ENCODE measurements around the gene VPS50.
"Not testable (repeated sequence)": the region's sequence is repeated elsewhere in the genome, so short reads cannot be mapped to it uniquely, and the experiment has no call there.

VPS50 gene

DNA sequence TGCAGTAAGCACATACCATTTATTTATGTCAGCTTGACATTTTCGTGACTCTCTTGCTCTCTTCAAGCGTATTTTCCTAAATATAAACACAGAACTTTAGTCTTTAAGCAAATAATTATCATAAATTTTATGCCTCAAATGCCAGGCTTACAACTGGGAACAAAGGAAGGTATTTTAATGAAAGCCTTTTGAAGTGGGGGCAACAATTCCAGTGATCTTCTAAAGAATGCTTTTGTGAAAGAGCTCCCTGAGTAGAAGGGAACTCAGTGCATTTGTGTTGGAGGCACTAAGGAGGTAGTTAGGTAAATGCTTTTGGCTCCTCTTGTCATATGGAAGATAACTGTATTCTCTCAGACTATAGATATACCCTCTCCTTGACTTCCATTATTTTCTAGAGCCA is 104.9 kb downstream of the VPS50 start:
- no peak for DNase-seq

DNA sequence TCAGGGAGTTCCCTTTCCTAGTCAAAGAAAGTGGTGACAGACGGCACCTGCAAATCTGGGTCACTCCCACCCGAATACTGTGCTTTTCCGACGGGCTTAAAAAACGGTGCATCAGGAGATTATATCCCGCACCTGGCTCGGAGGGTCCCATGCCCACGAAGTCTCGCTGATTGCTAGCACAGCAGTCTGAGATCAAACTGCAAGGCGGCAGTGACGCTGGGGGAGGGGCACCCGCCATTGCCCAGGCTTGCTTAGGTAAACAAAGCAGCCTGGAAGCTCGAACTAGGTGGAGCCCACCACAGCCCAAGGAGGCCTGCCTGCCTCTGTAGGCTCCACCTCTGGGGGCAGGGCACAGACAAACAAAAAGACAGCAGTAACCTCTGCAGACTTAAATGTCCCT is 110.0 kb downstream of the VPS50 start:
- DNase-seq = not testable (repeated sequence)

DNA sequence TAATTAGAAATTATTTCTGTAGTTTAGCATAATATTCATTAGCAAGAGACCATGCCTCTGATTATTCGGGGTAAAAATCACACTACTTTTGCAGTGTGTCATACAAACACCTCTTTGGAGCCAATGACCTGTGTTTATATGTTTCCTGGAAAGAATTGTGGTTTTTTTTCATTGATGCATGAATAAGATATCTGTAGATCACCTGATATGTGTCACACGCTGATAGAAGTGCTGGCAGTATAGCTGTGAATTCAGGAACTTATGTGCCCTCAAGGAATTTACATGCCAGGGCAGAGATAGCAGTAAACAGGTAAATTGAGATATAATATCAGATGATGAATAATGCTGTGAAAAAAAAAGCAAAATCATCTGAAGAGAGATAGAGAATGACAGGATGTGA is 118.2 kb downstream of the VPS50 start:
- DNase-seq = no peak

DNA sequence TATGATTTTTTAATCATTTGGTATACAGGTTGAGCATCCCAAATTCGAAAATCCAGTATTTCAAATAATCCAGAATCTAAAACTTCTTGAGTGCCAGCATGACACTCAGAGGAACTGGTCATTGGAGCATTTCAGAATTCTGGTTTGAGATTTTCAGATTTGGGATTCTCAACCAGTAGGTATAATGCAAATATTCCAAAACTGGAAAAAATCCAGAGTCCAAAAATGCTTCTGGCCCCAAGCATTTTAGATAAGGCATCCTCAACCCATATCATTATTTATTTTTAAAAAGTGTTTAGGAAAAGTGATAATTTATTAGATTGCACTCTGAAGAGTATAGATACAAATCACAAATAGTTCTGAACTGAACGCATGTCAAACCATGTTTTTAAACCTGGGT is 120.7 kb downstream of the VPS50 start:
- no peak for DNase-seq

DNA sequence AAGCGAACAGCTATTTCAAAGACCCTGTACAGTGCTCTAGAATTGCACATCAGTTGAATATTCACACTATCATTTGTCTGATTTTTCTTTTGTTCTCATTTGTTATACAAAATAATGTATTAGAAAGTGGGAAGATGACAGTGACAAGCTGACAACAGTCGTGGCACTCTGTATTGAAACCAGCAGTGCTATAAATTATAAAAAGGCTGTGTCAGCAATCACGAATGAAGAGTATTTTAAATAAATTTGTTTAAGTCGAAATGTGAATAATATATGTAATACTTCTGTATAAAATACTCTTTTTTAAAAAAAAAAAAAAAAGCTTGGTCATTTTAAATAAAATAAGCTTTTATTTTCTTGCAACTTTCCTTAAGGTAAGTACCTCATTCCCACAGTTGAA is 122.6 kb downstream of the VPS50 start:
- DNase-seq = no peak

DNA sequence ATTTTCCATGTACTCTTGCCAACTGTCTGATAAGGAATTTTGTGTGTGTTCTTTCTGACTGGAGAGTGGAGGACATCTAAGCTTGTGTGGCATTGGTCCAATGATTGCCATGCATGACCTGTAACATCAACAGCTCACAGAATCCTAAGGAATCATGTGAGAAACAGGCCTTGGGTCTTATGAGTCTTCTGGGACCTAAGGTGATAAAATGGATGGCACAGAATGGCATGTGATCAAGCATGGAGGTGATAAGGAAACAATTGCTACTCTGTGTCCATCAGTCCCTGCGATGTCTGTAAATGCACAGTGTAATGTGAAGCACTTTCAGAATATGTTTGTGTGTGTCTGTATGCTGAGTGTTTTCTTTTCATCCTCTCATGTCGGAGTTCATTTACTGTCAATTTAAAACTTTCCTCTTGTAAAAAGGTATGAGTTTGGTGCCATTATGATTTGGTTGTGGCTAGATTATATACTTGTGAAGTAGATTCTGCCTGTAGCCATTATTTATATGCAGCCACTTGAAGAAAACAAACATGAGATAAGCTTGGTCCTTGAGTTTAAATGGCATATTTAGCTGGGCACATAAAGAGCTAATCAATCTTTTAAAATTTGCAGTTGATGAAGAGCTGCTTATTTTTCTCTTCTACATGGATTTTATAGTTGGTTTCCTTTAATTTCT is 127.5 kb downstream of the VPS50 start:
- no peak for DNase-seq

DNA sequence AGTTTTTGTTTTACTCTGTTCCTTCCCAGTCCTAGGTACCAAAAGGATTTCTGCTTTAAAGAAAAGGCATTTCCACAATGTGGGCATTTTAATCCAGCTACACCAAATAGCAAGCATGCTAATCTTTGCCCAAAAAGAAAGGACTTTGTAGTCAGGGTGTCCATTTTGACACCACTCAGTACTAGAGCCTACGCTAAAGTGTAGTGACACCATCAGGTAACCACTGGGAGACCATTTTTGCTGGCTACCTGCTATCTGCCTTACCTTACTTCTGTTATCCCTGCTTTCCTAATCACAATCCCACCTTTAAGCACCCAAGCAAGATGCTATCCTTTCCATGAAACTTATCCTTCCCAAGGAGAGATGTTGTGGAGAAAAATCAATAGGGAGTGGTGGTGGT is 129.7 kb downstream of the VPS50 start:
- DNase-seq = no peak

DNA sequence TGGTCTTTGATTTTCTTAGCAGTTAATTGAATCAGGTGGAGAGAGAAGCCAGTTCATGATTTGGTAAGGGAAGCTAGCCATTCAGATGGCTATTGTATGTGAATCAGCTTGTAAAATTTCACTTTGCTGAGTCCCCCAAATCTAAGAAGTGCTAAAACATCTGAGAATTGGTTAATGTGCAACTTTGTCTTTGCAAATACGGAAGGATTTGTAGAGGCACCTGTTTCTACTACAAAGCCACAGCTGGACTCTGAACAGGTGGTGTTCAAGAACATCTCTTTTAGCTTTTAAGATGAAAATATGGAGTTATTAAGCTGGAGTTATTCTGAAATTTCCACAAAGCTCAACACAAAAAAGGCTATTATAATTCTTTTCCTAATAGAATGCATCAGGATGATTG is 132.6 kb downstream of the VPS50 start:
- no peak for DNase-seq

DNA sequence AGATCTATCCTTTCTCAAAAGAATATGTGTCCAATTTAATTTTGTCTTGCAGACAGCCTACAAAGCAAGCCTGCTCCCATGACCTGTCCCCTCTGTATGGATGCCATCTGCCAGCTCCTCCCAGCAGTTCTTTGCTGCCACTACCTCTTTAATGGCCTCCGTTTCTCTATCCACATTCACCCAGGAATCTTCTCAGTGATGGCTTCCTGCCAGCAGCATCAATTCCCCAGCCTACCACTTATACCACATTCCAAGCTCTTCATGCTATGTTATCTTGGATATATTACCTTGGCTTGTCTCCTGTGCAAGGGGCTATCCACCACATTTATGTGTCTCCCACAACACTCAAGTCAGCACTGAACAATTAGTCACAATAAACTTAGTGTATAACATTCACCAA is 133.2 kb downstream of the VPS50 start:
- DNase-seq = no peak

DNA sequence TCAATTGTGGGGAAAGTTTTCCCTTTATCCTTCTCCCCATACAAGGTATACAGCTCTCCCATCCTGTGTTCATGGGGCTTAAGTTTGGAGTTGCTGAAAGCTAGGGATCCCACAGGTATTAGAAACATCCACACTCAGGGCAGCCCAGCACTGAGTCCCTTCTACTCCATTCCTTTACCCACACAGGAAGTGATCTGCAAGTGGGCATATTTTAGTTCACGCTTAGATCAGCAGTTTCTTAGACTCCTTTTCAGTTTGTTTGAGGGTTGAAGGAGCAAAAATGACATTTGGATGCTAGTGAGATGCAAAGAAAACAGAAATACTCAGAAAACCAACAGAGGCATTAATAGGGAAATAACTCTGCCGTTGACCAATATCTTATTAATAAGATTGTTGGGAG is 134.7 kb downstream of the VPS50 start:
- no peak for DNase-seq

DNA sequence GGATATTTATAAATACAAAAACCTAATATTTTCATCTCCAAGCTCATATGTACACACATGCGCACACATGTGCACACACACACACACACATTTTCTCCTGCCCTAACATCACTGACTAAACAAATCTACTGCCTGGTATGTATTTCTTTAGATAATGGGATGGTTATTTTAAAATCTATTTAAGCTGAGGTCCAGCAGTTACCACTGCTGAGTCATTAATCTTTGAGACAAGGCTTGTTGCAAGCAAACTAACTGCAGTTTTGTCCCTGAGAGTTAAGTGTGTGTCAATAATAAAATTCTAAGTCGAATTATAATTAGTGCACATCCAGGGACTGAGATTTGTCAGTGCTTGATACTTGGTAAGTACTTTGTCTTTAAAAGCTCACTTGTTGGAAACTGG is 135.1 kb downstream of the VPS50 start:
- no peak for DNase-seq

DNA sequence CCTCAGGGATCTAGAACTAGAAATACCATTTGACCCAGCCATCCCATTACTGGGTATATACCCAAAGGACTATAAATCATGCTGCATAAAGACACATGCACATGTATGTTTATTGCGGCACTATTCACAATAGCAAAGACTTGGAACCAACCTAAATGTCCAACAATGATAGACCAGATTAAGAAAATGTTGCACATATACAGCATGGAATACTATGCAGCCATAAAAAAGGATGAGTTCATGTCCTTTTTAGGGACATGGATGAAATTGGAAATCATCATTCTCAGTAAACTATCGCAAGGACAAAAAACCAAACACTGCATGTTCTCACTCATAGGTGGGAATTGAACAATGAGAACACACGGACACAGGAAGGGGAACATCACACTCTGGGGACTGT is 138.8 kb downstream of the VPS50 start:
- DNase-seq = not testable (repeated sequence)

DNA sequence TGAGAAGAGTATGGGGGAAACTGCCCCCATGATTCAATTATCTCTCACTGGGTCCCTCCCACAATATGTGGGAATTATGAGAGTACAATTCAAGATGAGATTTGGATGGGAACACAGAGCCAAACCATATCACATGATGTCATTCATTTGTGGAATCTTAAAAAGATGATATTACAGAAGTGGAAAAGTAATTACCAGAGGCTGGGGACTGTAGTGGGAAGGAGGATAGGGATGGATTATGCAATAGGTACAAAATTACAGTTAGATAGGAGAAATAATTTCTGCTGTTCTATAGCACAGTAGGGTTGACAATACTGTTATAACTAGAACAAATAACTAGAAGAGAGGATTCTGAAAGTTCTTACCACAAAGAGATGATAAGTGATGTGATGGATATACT is 141.4 kb downstream of the VPS50 start:
- DNase-seq = no peak

DNA sequence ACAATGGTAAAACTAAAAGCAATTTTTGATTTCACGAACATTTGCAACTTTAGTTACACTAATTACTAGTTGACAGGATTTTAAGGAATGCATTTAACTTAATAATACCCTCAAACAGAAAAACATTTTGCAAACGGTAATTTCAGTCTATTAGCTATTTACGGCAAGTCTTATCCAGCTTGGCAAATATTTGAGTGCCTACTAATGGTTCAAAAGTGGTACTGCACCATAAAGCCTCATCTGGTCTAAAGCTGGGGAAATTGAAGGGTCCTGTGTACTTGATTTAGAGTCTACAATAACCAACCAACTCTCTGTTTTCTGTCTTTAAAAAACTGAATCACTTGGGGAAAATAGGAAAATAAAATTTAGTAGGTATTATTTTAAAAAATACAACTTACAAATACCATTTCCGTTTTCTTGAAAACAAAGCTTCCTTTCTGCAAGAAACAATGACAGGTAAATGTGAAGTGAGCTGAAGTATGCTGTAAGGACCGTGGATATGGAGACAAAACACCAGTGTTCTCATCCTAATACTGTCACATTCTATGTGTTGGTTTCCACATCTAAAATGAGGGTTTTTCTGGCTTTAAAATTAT is 142.3 kb downstream of the VPS50 start:
- DNase-seq = peak; percentile 22

DNA sequence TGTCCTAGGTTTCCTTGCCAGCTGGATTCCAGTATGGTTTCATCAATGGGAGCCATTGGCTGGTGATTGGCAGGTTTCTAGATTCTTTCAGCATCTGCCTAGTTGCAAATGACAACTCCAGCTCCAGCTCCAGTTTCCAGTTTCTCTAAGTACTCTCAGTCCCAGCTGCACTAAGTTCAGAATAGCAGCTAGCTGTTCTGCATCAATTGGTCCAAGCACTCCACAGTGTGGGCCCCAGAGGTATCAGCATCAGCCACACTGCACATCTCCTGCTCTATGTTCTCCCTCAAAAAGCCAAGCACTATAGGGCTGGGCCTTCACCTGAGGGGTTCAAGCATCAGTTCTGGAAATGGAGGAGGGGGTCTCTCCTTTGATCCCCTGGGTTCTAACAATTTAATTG is 143.4 kb downstream of the VPS50 start:
- DNase-seq = no peak

DNA sequence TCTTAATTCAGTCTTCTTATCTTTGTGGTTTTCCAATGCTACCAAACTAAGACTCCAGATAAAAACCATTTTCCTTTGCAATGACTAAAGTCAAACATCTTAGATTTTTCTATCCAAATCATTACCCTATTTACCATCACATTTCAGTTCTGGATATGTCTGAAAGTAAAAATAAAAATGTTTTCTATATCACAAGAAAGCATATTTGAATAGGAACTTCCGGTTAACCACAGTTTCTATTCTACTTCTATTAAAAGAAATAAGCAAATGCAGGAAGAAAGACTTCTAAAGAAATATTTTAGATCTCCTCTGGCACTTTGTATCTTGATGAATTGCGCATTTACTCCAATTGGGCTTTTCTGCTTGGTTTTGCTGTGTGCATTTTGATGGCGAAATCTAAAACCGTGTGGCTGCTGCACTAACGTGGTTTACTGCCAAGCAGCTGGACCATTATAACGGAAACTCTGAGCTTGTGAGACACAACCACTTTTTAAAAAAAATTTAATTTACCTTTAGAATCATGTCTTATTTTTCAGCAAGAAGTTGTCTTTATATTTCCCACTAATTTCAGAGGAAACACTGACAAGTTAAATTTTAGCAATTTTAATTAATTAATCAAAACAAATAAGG is 146.1 kb downstream of the VPS50 start:
- DNase-seq = no peak

DNA sequence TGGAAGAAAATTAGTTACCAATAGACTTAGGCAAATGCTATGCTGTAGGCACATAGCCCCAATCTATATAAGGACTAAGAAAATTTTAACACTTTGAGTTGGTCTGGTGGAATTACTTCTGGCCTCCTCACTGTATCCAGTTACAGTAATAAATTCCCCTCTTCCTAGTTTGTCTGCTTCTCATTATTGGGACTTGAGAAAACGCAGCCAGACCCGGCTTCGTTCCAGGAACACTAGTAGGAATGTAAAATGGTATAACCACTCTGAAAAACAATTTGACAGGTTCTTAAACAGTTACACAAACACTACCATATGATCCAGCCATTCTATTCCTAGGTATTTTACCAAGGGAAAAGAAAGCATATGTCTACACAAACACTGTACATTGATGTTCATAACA is 150.2 kb downstream of the VPS50 start:
- no peak for DNase-seq

DNA sequence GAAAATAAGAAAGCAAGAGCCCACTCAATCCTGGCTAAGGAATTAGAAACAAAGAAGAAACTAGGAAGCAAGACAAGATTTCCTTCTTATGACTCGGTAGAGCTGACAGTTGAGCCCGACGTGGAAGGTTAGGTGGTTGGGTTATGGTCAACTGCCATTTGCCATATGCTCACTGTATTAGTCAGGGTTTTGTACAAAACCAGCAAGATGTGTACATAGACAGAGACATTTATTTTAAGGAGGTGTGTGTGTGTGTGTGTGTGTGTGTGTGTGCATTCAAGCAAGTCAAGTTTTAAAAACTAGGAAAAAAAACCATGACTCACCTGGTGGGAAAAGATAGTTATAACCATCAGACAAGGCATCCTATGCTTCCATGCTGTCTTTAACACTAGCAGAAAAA is 158.5 kb downstream of the VPS50 start:
- DNase-seq = no peak

DNA sequence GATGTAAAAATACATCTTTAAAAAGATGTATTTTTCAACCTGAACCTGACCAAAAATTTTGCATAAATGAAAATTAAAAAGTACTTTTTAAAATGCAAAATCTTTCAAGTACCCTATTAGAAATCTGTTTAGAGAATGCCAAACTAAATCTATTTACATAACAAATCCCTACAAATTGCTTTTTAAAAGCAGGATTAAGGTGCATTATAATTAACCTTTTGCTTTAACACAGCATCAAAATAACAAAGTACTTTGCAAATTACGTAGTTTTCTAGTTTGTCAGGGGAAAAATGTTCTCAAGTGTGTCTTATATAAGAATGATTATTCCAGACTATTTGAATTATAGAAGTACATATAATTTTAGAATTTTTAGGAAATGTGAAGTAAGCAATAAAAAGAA is 160.8 kb downstream of the VPS50 start:
- no peak for DNase-seq

DNA sequence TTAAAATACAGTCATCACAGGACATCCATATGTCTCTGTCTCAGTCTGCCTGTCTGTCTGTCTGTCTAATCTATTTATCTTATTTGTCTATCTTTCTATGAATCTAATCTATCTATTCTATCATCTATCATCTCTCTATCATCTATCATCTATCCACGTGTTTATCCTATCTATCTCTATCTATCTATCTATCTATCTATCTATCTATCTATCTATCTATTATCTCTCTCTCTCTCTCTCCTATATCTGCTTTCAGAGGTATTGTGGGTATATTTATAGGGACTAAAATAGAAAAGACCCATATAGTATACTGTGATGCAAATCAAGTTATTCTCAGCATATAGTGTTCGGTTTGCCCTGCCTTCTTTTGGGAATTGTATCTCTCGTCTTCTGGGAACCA is 167.5 kb downstream of the VPS50 start:
- no peak for DNase-seq

DNA sequence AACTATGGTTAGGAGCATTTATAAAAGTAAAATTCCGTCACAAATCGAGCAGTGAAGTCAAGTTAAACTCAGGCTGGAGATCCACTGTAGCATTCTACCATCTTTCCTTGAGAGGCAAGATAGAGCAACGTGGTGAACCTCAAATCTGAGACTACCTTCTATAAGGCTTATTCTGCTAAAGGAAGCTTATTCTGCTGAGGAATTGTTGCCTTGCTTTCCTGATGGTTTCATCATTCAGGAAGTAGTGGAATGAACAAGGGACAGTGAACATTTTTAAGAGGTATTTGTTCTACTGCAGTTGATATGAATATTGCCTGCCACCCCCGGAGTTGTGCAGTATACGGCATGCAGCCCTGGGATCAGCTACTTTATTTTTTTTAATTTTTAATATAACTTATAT is 170.8 kb downstream of the VPS50 start:
- DNase-seq = no peak

DNA sequence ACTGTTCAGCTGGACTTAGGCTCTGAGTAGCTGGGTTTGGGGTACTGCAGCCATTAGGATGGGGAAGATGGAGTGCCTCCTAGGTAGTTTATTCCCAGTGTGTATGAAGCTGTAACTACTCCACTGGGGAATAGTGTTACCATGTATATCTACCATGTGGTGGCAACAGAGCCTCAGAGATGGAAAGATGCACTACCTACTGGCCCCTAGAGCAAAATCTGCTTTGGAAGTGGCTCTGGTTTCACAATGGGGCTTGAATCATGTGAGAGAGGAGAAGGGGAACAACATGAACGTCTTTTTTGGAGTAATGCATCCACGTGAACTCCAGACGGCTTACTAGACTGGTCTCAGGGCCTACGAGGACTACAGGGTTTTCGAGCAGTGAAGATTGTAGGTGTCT is 175.1 kb downstream of the VPS50 start:
- DNase-seq = no peak

DNA sequence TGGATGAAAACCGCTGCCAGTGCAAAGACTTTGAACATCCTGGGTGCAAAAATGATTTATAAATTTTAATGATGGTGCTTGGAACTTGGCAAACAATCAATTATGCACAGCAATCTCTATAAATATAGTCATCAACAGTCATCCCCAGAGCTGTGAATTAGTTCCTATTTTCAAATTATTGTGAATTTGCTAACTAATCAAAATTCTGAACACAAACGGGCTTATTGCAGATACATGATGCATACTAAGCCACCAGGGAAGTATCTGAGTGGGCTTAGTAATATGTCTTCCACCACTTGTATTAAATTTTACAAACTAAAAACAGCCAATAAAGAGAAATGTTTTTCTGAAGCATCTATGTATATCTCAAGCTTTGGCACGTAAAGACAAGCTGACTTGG is 177.2 kb downstream of the VPS50 start:
- DNase-seq = no peak

Measured in activated CD4-positive, alpha-beta T cell treated with anti-CD3 and anti-CD28 coated beads, Interleukin-10, Interleukin-2, amounts not matched to agents 100 ng/mL and 50 ng/mL, durations not matched to agents 16 hours and 8 hours (primary cell).